Measurements from ENCODE around the gene MTFR1L.
A peak's percentile ranks its signal among the peaks of the same experiment; 100 is the strongest.

MTFR1L gene

GRCh38 chr1:25863486-25864262, 43.9 kb downstream of the MTFR1L start:
- no peak for DNase-seq

- no peak for DNase-seq
These were observed 44.7 kb downstream of the MTFR1L start for GRCh38 chr1:25864434-25864833.

GRCh38 chr1:25866288-25866687, 46.5 kb downstream of the MTFR1L start:
- no peak for DNase-seq

- DNase-seq: no peak
These were observed 47.6 kb downstream of the MTFR1L start for GRCh38 chr1:25867210-25867991.

- no peak for DNase-seq
These were observed 50.3 kb downstream of the MTFR1L start for GRCh38 chr1:25869909-25870606.

- no peak for DNase-seq
These were observed 50.9 kb downstream of the MTFR1L start for GRCh38 chr1:25870614-25871013.

GRCh38 chr1:25871086-25871703, 51.4 kb downstream of the MTFR1L start:
- DNase-seq: no peak

GRCh38 chr1:25871704-25872494, 52.1 kb downstream of the MTFR1L start:
- no peak for DNase-seq

GRCh38 chr1:25872713-25873112, 53.0 kb downstream of the MTFR1L start:
- DNase-seq: no peak

GRCh38 chr1:25873120-25873519, 53.4 kb downstream of the MTFR1L start:
- DNase-seq: no peak

GRCh38 chr1:25874209-25874608, 54.5 kb downstream of the MTFR1L start:
- no peak for DNase-seq

GRCh38 chr1:25874635-25875153, 54.9 kb downstream of the MTFR1L start:
- DNase-seq: no peak

- peak; percentile 63 to 64 for DNase-seq
These were observed 55.6 kb downstream of the MTFR1L start, which contains the start of gene PAQR7 for GRCh38 chr1:25875154-25875855. PAQR7 (minus strand) TSS chr1:25875708; CDS start chr1:25863839, 11,869 bp downstream.

GRCh38 chr1:25875856-25876692, 56.3 kb downstream of the MTFR1L start:
- DNase-seq: no peak

- DNase-seq: no peak
These were observed 56.9 kb downstream of the MTFR1L start for GRCh38 chr1:25876693-25877077.

GRCh38 chr1:25877155-25877554, 57.4 kb downstream of the MTFR1L start:
- DNase-seq: no peak

- DNase-seq: no peak
These were observed 58.9 kb downstream of the MTFR1L start for GRCh38 chr1:25878690-25879089.

GRCh38 chr1:25879675-25880074, 59.9 kb downstream of the MTFR1L start:
- DNase-seq: no peak

GRCh38 chr1:25880518-25880917, 60.8 kb downstream of the MTFR1L start:
- DNase-seq: no peak

- no peak for DNase-seq
These were observed 61.5 kb downstream of the MTFR1L start for GRCh38 chr1:25881266-25881665.
